Measurements from ENCODE around the gene BBS12.

DNA sequence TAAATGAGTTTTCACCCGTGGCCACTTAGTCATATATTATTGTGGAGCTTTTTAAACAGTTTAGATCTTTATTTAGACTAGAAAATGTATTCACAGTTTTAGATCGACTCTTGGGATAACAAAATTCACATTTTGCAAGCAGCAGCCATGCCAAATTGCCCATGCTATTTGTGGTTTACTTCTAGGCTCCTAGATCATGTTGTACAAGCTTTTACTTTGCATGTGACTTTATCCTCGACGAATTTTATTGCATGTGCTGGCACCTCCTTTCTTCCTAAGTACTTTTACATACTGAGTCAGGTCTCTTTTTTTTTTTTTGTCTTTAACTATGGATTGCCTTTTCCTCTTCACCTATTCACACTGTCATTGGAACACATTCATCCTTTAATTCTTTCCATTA, 23.2 kb downstream of the BBS12 start:
- TF ChIP-seq CTCF (IDR thresholded peaks at IDR 0.05) (no peak), POLR2A (IDR thresholded peaks at IDR 0.05) (no peak)

All from heart left ventricle (tissue), 13 donors.